MM.1S (cell line): ENCODE measurements around the gene RLBP1.

ENCODE experiments used
- DNase-seq: peaks from one replicate; pipeline ENCODE4 v3.0.0-alpha.2; 2015
- H2AFZ ChIP-seq: fragments of 300-600 bp; sonication (generic); 2 replicates; pipeline ENCODE4 v1.6.0; 2016; ENCODE audit warnings: antibody characterized with exemption, low read length
- H3F3A ChIP-seq: fragments of 300-600 bp; sonication (generic); 2 replicates; pipeline ENCODE4 v1.6.1; 2016; ENCODE audit warnings: mild to moderate bottlenecking, antibody characterized with exemption, low read length, moderate library complexity, mixed read lengths; ENCODE audit not compliant: insufficient read depth
- H3K27ac ChIP-seq: fragments of 300-600 bp; sonication (generic); 2 replicates; pipeline ENCODE4 v1.5.1; 2016; ENCODE audit warnings: mild to moderate bottlenecking, low read length
- H3K27me3 ChIP-seq: fragments of 300-600 bp; sonication (generic); replicated peaks from 2 replicates; pipeline ENCODE4 v1.6.0; 2016; ENCODE audit warnings: low read length; ENCODE audit not compliant: insufficient read depth
- H3K36me3 ChIP-seq: fragments of 300-600 bp; sonication (generic); replicated peaks from 2 replicates; pipeline ENCODE4 v1.6.1; 2016; ENCODE audit warnings: mild to moderate bottlenecking, low read length, mixed read lengths; ENCODE audit not compliant: insufficient read depth
- H3K4me1 ChIP-seq: fragments of 300-600 bp; sonication (generic); 2 replicates; pipeline ENCODE4 v1.6.1; 2016; ENCODE audit warnings: low read length, mixed read lengths
- H3K4me2 ChIP-seq: fragments of 300-600 bp; sonication (generic); 2 replicates; pipeline ENCODE4 v1.6.0; 2016; ENCODE audit warnings: low read depth, low read length
- H3K4me3 ChIP-seq: fragments of 300-600 bp; sonication (generic); 2 replicates; pipeline ENCODE4 v1.5.1; 2016; ENCODE audit warnings: low read length, mixed read lengths
- H3K79me2 ChIP-seq: fragments of 300-600 bp; sonication (generic); 2 replicates; pipeline ENCODE4 v1.6.1; 2016; ENCODE audit warnings: mixed run types, low read length, mixed read lengths
- H3K9ac ChIP-seq: fragments of 300-600 bp; sonication (generic); 2 replicates; pipeline ENCODE4 v1.6.1; 2016; ENCODE audit warnings: low read length, mixed read lengths
- H3K9me2 ChIP-seq: fragments of 300-600 bp; sonication (generic); replicated peaks from 2 replicates; pipeline ENCODE4 v1.6.1; 2016; ENCODE audit warnings: mild to moderate bottlenecking, low read length, mixed read lengths; ENCODE audit not compliant: insufficient read depth
- H3K9me3 ChIP-seq: fragments of 300-600 bp; sonication (generic); replicated peaks from 2 replicates; pipeline ENCODE4 v1.6.1; 2016; ENCODE audit warnings: mild to moderate bottlenecking, low read length, mixed read lengths; ENCODE audit not compliant: insufficient read depth
- H4K20me1 ChIP-seq: fragments of 300-600 bp; sonication (generic); 2 replicates; pipeline ENCODE4 v1.6.1; 2016; ENCODE audit warnings: mild to moderate bottlenecking, low read length, moderate library complexity, mixed read lengths; ENCODE audit not compliant: insufficient read depth
- CTCF ChIP-seq: fragments of 300-600 bp; sonication (generic); IDR thresholded peaks from 2 replicates; pipeline ENCODE4 v1.5.1; 2016; ENCODE audit warnings: antibody characterized with exemption, low read length, mixed read lengths
- EZH2 ChIP-seq: fragments of 300-600 bp; sonication (generic); optimal IDR thresholded peaks from 2 replicates; pipeline ENCODE3; 2017; ENCODE audit warnings: low read depth, mild to moderate bottlenecking, antibody characterized with exemption, low read length, mixed read lengths
- EZH2phosphoT487 ChIP-seq: fragments of 300-600 bp; sonication (generic); IDR thresholded peaks from 2 replicates; pipeline ENCODE4 v1.6.1; 2018; ENCODE audit warnings: antibody characterized with exemption, low read length

RLBP1 gene

GRCh38 chr15:89201465-89202005 is 19.8 kb downstream of the RLBP1 start:
- H3K27me3 ChIP-seq = no peaks in the 10 kb centered on the region
- no peaks in the 10 kb centered on the region for H3K4me1 ChIP-seq
- H3K36me3 ChIP-seq = no peaks in the 10 kb centered on the region; the same call in none of the 2 replicates
- no peak for DNase-seq
- H2AFZ ChIP-seq = no peak overlapping the region
- no peaks in the 10 kb centered on the region for H3K79me2 ChIP-seq
- H3K4me2 ChIP-seq = no peak overlapping the region
- H3F3A ChIP-seq = no peaks in the 10 kb centered on the region
- no peaks in the 10 kb centered on the region for H3K9me3 ChIP-seq
- no peak for TF ChIP-seq CTCF
- TF ChIP-seq EZH2phosphoT487 = no peak
- TF ChIP-seq EZH2 = no peak
- no peaks in the 10 kb centered on the region for H3K9me2 ChIP-seq
- no peak overlapping the region for H3K9ac ChIP-seq
- no peaks in the 10 kb centered on the region for H4K20me1 ChIP-seq
- H3K4me3 ChIP-seq = no peak overlapping the region
- no peak overlapping the region for H3K27ac ChIP-seq

- no peak overlapping the region for H2AFZ ChIP-seq
- no peaks in the 10 kb centered on the region for H3K4me1 ChIP-seq
- DNase-seq = no peak
- no peaks in the 10 kb centered on the region for H3K79me2 ChIP-seq
- H3K36me3 ChIP-seq = no peaks in the 10 kb centered on the region; the same call in none of the 2 replicates
- H4K20me1 ChIP-seq = no peaks in the 10 kb centered on the region
- no peak overlapping the region for H3K4me3 ChIP-seq
- no peaks in the 10 kb centered on the region for H3K9me3 ChIP-seq
- TF ChIP-seq CTCF (no peak), EZH2phosphoT487 (no peak), EZH2 (no peak)
- no peaks in the 10 kb centered on the region for H3K9me2 ChIP-seq
- no peaks in the 10 kb centered on the region for H3F3A ChIP-seq
- H3K9ac ChIP-seq = no peak overlapping the region
- H3K27ac ChIP-seq = no peak overlapping the region
- H3K4me2 ChIP-seq = no peak overlapping the region
- no peaks in the 10 kb centered on the region for H3K27me3 ChIP-seq
Measured at GRCh38 chr15:89200182-89200581, 21.2 kb downstream of the RLBP1 start.

GRCh38 chr15:89199746-89200145 is 21.6 kb downstream of the RLBP1 start:
- no peak for TF ChIP-seq EZH2phosphoT487
- Histone ChIP-seq H3K4me1 (no peaks in the 10 kb centered on the region), H3K9ac (no peak overlapping the region), H4K20me1 (no peaks in the 10 kb centered on the region), H3K4me3 (no peak overlapping the region), H3F3A (no peaks in the 10 kb centered on the region), H3K36me3 (no peaks in the 10 kb centered on the region; the same call in none of the 2 replicates), H3K9me3 (no peaks in the 10 kb centered on the region), H3K27me3 (no peaks in the 10 kb centered on the region), H3K4me2 (no peak overlapping the region), H3K79me2 (no peaks in the 10 kb centered on the region), H3K27ac (no peak overlapping the region), H2AFZ (no peak overlapping the region), H3K9me2 (no peaks in the 10 kb centered on the region)
- DNase-seq = no peak

- H3K9ac ChIP-seq = no peak overlapping the region
- H3K4me1 ChIP-seq = no peaks in the 10 kb centered on the region
- H3K27me3 ChIP-seq = no peaks in the 10 kb centered on the region
- H2AFZ ChIP-seq = no peak overlapping the region
- H3K4me2 ChIP-seq = no peak overlapping the region
- no peaks in the 10 kb centered on the region for H4K20me1 ChIP-seq
- no peaks in the 10 kb centered on the region for H3F3A ChIP-seq
- no peaks in the 10 kb centered on the region for H3K79me2 ChIP-seq
- H3K36me3 ChIP-seq = no peaks in the 10 kb centered on the region; the same call in none of the 2 replicates
- no peaks in the 10 kb centered on the region for H3K9me2 ChIP-seq
- H3K27ac ChIP-seq = no peak overlapping the region
- no peak for TF ChIP-seq EZH2phosphoT487
- TF ChIP-seq CTCF = no peak
- H3K9me3 ChIP-seq = no peaks in the 10 kb centered on the region
- no peak for DNase-seq
- no peak overlapping the region for H3K4me3 ChIP-seq
Measured at GRCh38 chr15:89198934-89199333, 22.4 kb downstream of the RLBP1 start.
